ENCODE data around the gene ULK3.

GRCh38 chr15:74804935-74805334 is 38.0 kb downstream of the ULK3 start:
- TF ChIP-seq CEBPB (IDR thresholded peaks at IDR 0.05) (no peak), EP300 (IDR thresholded peaks at IDR 0.05; ENCODE audit: borderline replicate concordance) (no peak), CREB1 (IDR thresholded peaks at IDR 0.05; ENCODE audit: low read depth) (no peak), TAF1 (IDR thresholded peaks at IDR 0.05; ENCODE audit: low read depth) (no peak), NFIC (IDR thresholded peaks at IDR 0.05) (no peak), YY1 (IDR thresholded peaks at IDR 0.05; ENCODE audit: low read depth) (no peak), MAX (IDR thresholded peaks at IDR 0.05) (no peak)
